HG02981 (cell line): ENCODE data around the gene TMEM240.
"Not testable (repeated sequence)": the region's sequence is repeated elsewhere in the genome, so short reads cannot be mapped to it uniquely, and the experiment has no call there.

Source experiments
- ATAC-seq: cut with Tn5 transposase; IDR thresholded peaks from one replicate; pipeline ENCODE4 v1.9.1; 2021; ENCODE audit warnings: mild to moderate bottlenecking, moderate library complexity; ENCODE audit not compliant: unreplicated experiment

Gene TMEM240

DNA sequence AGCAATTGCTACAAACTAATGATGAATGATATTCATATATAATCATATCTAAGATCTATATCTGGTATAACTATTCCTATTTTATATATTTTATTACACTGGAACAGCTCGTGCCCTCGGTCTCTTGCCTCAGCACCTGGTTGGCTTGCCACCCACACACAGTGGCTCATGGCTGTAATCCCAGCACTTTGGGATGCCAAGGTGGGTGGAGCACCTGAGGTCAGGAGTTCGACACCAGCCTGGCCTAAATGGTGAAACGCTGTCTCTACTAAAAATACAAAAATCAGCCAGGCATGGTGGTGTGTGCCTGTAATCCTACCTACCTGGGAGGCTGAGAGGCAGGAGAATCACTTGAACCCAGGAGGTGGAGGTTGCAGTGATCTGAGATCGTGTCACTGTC, 34.6 kb downstream of the TMEM240 start:
- ATAC-seq = not testable (repeated sequence)

DNA sequence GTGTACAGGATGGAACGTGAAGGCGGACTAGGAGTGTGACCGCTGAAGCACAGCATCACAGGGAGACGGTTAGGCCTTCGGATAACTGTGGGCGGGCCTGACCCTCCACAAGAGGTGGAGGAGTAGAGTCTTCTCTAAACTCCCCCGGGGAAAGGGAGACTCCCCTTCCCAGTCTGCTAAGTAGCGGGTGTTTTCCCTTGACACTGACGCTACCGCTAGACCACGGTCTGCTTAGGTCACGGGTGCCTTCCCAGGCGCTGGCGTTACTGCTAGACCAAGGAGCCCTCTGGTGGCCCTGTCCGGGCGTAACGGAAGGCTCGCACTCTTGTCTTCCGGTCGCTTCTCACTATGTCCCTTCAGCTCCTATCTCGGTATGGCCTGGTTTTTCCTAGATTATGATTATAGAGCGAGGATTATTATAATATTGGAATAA, 35.0 kb downstream of the TMEM240 start:
- ATAC-seq = not testable (repeated sequence)

DNA sequence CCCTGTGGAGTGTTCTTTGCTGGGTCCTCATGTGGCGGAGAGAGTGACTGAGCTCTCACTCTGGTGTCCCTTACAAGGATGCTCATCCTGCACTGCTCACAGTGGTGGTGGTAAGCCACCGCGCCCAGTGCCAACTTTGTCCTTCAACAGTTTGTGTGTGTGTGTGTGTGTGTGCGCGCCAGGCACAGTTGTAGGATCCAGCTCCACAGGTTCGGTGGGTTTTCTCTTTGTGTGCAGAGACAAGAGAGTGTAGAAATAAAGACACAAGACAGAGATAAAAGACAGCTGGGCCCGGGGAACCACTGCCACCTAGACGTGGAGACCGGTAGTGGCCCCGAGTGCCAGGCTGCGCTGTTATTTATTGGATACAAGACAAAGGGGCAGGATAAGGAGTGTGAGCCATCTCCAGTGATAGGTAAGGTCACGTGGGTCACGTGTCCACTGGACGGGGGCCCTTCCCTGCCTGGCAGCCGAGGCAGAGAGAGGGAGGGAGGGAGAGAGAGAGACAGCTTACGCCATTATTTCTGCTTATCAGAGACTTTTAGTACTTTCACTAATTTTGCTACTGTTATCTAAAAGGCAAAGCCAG, 35.6 kb downstream of the TMEM240 start:
- not testable (repeated sequence) for ATAC-seq

DNA sequence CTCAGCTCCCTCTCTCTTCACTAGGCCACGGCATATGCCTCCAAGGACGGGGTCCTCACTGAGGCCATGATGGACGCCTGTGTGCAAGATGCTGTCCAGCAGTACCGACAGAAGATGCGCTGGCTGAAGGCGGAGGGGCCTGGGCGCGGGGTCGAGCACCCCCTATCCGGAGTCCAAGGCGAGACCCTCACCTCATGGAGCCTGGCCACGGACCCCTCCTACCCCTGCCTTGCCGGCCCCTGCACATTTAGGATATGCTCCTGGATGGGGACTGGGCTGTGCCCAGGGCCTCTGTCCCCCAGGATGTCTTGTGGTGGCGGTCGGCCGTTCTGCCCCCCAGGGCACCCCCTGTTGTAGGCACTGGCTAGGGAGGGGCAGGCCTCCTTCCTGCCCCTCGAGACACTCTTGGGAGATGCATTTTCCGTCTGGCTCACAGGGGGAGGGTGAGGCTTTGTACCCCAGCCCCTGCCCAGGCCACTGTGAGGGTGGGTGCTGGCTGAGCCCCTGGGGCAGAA, 44.9 kb downstream of the TMEM240 start:
- not testable (repeated sequence) for ATAC-seq

DNA sequence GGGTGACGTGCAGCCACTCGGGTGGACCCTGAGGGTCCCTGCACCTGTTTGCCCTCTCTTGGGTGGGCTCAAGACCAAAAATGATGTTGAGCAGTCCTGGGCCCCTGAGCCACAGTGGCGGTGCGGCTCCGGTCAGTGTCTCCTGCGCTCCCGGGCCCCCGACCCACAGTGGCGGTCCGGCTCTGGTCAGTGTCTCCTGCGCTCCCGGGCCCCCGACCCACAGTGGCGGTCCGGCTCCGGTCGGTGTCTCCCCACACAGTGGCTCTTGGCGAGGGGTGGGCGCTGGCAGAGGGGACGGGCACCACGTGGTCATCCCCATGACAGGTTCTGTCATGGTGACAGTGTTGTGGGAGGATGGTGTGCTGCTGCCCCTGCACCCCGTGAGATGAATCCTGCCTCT, 46.1 kb downstream of the TMEM240 start:
- not testable (repeated sequence) for ATAC-seq

DNA sequence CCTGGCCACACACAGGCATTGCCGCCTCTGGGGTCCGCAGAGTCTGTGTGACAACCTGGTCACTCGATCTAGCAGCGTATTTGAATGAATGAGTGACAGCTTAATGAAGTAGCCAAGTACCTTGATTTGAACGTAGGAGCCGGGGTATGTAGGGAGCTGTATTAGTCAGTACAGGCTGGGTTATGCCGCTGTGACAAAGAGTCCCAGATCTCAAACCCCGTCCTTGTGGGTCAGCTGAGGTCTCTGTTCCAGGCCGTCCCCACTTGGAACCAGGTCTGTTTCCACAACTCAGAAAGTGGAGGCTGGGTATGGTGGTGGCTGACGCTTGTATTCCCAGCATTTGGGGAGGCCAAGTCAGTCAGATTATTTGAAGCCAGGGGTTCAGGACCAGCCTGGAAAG, 48.8 kb downstream of the TMEM240 start:
- ATAC-seq = no peak

DNA sequence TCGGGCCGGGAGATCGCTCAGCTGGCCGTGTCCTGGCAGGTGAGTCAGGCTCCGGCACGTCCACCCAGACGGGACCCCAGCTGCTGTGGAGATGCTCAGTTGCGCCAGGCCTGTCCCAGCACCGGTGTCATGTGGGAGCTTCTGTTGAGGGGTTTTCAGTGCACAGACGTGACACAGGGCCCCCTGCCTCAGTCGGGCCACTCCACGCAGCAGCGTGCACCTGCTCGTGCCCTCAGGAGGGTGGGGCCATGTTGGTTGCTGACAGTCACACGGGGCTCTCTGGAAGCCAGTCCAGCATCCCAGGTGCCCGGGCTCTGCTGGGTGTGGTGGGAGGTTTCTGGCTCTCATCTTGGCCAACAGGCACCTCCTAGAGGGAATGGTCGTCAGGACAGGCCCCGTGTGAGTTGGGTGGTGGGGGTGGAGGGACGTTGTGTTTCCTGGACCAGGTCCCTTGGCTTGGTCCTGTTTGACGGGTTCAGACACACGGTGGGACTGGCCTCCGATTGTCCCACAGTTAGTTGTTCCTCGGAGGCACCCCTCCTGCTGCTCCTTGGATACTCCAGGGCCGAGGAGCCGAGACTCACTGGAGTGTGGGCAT, 49.7 kb downstream of the TMEM240 start:
- no peak for ATAC-seq

DNA sequence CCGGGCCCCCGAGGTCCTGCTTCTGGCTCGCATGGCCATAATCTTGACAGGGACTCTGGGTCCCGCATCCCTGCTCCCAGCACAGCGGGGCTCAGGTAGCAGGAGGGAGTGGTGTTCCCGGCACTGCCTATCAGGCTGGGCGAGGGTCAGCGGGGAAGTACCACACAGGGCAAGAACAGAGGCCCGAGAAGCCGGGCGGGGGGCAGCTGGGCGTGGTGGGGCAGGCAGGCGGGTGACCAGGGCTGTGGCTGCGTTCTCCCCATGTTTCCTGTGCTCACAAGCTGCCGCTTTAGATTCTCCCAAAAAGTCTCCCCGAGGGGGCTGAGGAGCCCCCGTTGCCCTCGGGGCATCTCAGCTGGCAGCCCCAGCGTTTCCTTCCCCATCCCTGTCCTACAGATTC, 50.6 kb downstream of the TMEM240 start:
- ATAC-seq = no peak

DNA sequence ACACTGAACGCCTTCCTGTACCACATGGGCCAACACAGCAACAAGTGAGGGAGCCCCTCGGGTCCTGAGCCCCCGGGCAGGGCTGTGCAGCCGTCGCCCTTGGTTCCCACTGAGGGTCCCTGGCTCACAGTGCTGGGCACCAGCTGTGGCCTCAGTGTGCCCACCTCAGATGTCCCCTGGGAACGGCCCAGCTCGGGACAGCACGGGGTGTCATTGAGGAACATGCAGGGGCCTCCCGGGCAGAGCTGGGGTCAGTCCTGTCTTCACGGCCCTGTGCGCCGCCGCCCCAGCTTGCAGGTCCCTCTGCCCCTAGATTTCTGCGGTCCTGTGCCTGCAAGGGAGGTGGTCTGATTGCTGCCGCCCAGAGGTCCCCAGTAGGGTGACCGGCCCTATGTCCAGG, 51.2 kb downstream of the TMEM240 start:
- no peak for ATAC-seq

DNA sequence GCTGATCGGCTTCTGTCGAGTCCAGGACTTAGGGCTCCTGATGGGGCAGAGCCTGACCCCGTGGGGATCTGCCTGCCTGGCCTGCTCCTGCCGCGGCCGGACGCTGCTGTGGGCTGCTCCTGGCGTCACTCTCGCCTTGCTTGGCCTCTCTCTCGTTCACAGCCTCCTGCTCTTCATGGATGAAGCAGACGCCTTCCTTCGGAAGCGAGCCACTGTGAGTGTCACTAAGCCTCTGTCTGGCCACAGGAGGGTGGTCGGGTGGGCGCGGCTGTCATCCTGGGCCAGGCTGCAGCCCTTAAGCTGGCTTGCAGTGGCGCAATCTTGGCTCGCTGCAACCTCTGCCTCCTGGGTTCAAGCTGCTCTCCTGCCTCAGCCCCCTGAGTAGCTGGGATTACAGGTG, 52.7 kb downstream of the TMEM240 start:
- ATAC-seq = no peak

DNA sequence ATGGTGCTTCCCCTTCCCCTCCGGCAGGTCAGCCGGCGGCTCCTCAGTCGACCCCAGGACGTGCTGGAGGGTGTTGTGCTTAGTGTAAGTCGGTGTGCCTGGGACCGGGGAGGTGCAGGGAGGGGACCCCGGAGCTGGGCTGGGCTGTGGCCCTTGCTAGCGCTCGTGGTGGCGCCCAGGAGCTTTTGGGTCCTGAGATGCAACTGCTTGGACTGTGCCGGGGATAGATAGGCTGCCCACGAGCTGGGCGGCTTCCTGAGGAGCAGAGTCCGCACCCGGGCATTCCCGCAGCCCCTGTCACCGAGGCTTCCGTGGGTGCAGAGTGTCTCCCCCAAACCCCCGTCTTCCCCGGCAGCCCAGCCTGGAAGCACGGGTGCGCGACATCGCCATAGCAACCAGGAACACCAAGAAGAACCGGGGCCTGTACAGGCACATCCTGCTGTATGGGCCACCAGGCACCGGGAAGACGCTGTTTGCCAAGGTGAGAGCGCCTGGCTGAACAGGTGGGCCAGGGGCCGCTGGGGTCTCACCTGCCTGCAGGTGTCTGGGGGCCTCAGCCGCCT, 54.6 kb downstream of the TMEM240 start:
- ATAC-seq = not testable (repeated sequence)

DNA sequence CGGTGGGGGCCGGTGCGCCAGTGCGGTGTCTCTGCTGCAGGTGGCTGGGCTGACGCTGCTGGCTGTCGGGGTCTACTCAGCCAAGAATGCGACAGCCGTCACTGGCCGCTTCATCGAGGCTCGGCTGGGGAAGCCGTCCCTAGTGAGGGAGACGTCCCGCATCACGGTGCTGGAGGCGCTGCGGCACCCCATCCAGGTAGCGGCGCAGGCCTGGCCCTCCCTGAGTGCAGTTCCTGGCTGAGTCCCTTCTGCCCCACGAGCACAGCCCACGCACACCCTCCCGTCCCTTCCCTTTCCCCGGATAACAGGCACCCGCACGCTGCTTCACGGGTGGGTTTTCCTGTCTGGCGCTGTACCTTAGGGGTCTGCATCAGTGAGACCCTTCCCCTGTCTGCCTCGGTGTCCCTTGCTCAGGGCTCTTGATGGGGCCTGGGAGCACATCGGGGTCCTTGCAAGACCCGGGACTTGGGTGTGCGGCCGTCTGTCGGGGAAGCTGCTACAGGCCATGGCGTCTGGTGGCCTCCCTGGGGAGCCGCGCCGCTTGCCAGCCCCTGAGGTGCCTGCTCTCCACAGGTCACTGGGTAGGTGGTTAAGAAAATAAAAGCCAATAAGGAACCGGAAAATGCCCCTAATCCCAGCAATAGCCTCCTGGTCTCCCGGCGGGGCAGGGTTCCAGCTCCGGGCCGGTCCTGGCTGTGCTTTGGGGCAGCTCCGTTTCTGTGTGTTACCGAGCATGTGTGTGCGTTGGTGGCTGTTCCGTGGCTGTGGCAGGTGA, 55.3 kb downstream of the TMEM240 start:
- not testable (repeated sequence) for ATAC-seq
